Motor neuron (in vitro differentiated cells): Measurements from ENCODE around the gene RASGEF1C. TPM values are rescaled to one million over a fixed set of nuclear protein-coding genes. Genes with fewer than 3 reads are reported as not detected.
A peak's percentile ranks its signal among the peaks of the same experiment; 100 is the strongest.

Experiments
- ATAC-seq, 8 experiments: fragments of 200-7000 bp; cut with Tn5 transposase; replicated peaks in 6 of 8; 2 replicates each; pipeline ENCODE4 v1.8.0; 2021; ENCODE audit warnings: mild to moderate bottlenecking in 8 of 8, moderate library complexity in 8 of 8
- H3K27ac ChIP-seq, 2 donors: fragments of 250-450 bp; sonication (Bioruptor Pico); 2 replicates each; pipeline ENCODE4 v1.9.0; 2021; ENCODE audit warnings: antibody characterized with exemption in 2 of 2, mild to moderate bottlenecking in 2 of 2, moderate library complexity in 1 of 2
- H3K4me1 ChIP-seq, 2 donors: fragments of 250-450 bp; sonication (Bioruptor Pico); replicated peaks in 1 of 2; 2 replicates each; pipeline ENCODE4 v1.6.1; 2021; ENCODE audit warnings: antibody characterized with exemption in 2 of 2, mild to moderate bottlenecking in 2 of 2, moderate library complexity in 1 of 2
- H3K4me3 ChIP-seq, 5 donors: fragments of 250-450 bp; sonication (Bioruptor Pico); 2 replicates each; pipeline ENCODE4 v1.9.0; 2021; ENCODE audit warnings: antibody characterized with exemption in 5 of 5, mild to moderate bottlenecking in 5 of 5, moderate library complexity in 4 of 5
- WGBS, 10 experiments: fragments of 450-650 bp; shearing (Covaris generic); methylation state at CpG; one replicate each; pipeline ENCODE4 v1.0.0; 2022; 5-methylcytosine and 5-hydroxymethylcytosine counted together
- in situ Hi-C, 9 experiments: fragments of 400-800 bp; cut with MboI; loops; one replicate each; pipeline ENCODE4 v1.15.0; 2021; ENCODE audit warnings: low sequenced_read_pairs in 9 of 9, low pct_unique_long_range_greater_than_20kb in 2 of 9; ENCODE audit not compliant: unreplicated experiment in 9 of 9
- total RNA-seq, 8 experiments: library from RNA; unstranded; fragments of 300-600 nt; gene quantifications; 2 replicates each; pipeline versions ENCODE4 v1.2.3 to v1.2.4, GENCODE V29; 2022

RASGEF1C gene
- total RNA-seq, 8 experiments from 2014 or later: 1.2 to 3.3 (median 1.3) TPM; not detected in 3

- Histone ChIP-seq H3K4me1 (no peaks in the 10 kb centered on the region), H3K4me3 (no peak overlapping the region), H3K27ac (no peak overlapping the region)
- no peak for ATAC-seq
- in situ Hi-C loops: no loop called here
- WGBS, 10 experiments: 22 to 82% (median 61%) methylated on average over 2 to 6 of the region's 8 CpGs; no CpG with 5 or more reads in 4 of the 10 experiments
Observed at GRCh38 chr5:180159756-180160155, 49.3 kb downstream of the RASGEF1C start.

- no peak for ATAC-seq
- WGBS, 10 experiments: 40 to 94% (median 74%) methylated on average over 1 to 5 of the region's 6 CpGs; no CpG with 5 or more reads in 4 of the 10 experiments
- Histone ChIP-seq H3K4me3 (no peak overlapping the region), H3K27ac (no peak overlapping the region), H3K4me1 (no peaks in the 10 kb centered on the region)
- in situ Hi-C loops: no loop called here
Observed at GRCh38 chr5:180157866-180158265, 51.1 kb downstream of the RASGEF1C start.

- 52 to 100% (median 83%) methylated on average over 1 to 8 of the region's 10 CpGs; no CpG with 5 or more reads in 1 of the 10 experiments for WGBS, 10 experiments
- Histone ChIP-seq H3K27ac (no peak overlapping the region), H3K4me1 (no peaks in the 10 kb centered on the region), H3K4me3 (no peak overlapping the region)
- ATAC-seq: no peak
- in situ Hi-C loops: no loop called here
Observed at GRCh38 chr5:180156141-180156540, 52.9 kb downstream of the RASGEF1C start.

GRCh38 chr5:180155365-180155926 lies 53.6 kb downstream of the RASGEF1C start:
- H3K4me1 ChIP-seq: no peaks in the 10 kb centered on the region
- peak in 2 of 8 experiments; percentile 27 to 33 for ATAC-seq
- 21 to 81% (median 73%) methylated on average over 1 to 10 of the region's 17 CpGs; no CpG with 5 or more reads in 3 of the 10 experiments for WGBS, 10 experiments
- in situ Hi-C loops: no loop called here
- no peak overlapping the region for H3K27ac ChIP-seq
- H3K4me3 ChIP-seq: no peak overlapping the region

DNA sequence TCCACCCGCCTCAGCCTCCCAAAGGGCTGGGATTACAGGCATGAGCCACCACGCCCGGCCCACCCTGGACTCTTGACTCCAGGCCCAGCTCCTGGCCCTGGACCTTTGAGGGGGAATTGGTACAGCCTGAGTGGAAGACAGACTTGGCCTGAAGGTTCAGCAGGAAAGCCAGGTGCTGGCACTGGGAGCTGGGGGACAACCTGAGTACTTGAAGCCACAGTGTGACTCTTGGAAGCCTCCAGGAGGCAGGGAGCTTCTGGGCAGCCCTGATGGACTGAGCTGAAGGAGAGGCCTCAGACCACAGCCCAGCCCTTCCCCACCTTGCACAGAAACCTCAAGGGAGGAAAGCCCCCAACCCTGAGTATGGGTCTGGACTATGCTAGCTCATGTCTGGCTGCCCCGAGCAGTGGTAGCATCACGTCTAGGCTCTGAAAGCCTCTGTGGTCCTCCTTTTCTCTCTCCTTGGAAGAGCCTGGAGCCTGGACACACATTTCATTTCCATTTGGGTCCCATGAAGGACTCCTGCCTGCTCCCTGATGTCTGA lies 54.1 kb downstream of the RASGEF1C start:
- Histone ChIP-seq H3K4me1 (no peaks in the 10 kb centered on the region), H3K27ac (no peak overlapping the region), H3K4me3 (no peak overlapping the region)
- ATAC-seq: no peak
- in situ Hi-C loops: no loop called here
- 50 to 100% (median 94%) methylated on average over 2 to 3 of the region's 5 CpGs; no CpG with 5 or more reads in 7 of the 10 experiments for whole genome bisulfite sequencing, 10 experiments

DNA sequence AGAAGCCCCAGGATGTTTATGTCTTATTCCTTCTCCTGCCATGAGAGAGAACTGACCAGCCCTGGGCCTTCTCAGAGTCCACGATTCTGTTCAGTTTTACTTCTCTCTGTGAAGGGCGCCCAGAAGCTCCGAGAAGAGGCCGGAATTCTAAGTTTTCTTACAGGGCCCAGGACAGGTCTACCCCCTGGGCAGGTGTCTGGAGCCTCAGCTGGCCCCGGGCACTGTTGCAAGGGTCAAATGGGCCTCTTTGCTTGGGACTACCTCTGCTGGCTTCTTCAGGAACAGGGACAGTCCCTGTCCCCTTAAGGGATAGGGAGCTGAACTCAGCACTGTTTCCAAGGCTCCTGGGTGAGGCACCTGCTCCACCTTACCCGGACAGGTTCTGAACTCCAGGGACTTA lies 55.0 kb downstream of the RASGEF1C start:
- in situ Hi-C loops: no loop called here
- no peak for ATAC-seq
- H3K27ac ChIP-seq: no peak overlapping the region
- WGBS, 10 experiments: 0 to 100% (median 38%) methylated on average over 1 to 5 of the region's 6 CpGs; no CpG with 5 or more reads in 4 of the 10 experiments
- no peaks in the 10 kb centered on the region for H3K4me1 ChIP-seq
- H3K4me3 ChIP-seq: no peak overlapping the region

- H3K27ac ChIP-seq: no peak overlapping the region
- ATAC-seq: no peak
- WGBS, 10 experiments: 0% methylated on average over 1 of the region's 1 CpG; no CpG with 5 or more reads in 7 of the 10 experiments
- in situ Hi-C loops: no loop called here
- no peak overlapping the region for H3K4me3 ChIP-seq
- H3K4me1 ChIP-seq: no peaks in the 10 kb centered on the region
Observed at GRCh38 chr5:180153099-180153498, 55.9 kb downstream of the RASGEF1C start.

GRCh38 chr5:180143656-180144364 lies 65.2 kb downstream of the RASGEF1C start:
- Histone ChIP-seq H3K27ac (no peak overlapping the region), H3K4me3 (no peak overlapping the region), H3K4me1 (peaks cover 23 to 34% of the 10 kb centered on the region in 2 donors)
- 0 to 100% (median 85%) methylated on average over 1 to 7 of the region's 16 CpGs; no CpG with 5 or more reads in 5 of the 10 experiments for WGBS, 10 experiments
- no peak for ATAC-seq
- in situ Hi-C loops: no loop called here

- in situ Hi-C loops: no loop called here
- WGBS, 10 experiments: 0 to 92% (median 70%) methylated on average over 1 to 6 of the region's 13 CpGs; no CpG with 5 or more reads in 3 of the 10 experiments
- ATAC-seq: no peak
Observed at GRCh38 chr5:180142824-180143610, 66.0 kb downstream of the RASGEF1C start.

GRCh38 chr5:180142021-180142765 lies 66.8 kb downstream of the RASGEF1C start:
- Histone ChIP-seq H3K27ac (peak overlapping the region in 1 of 2 donors; percentile 58), H3K4me1 (peaks cover 23 to 34% of the 10 kb centered on the region in 2 donors), H3K4me3 (no peak overlapping the region)
- WGBS, 10 experiments: 0 to 100% (median 37%) methylated on average over 1 to 8 of the region's 23 CpGs
- in situ Hi-C loops: no loop called here
- ATAC-seq: peak in 5 of 8 experiments; percentile 58 to 73 (median 64)

More at GRCh38 chr5:180142824-180143610, 66.0 kb downstream of the RASGEF1C start:
- H3K4me3 ChIP-seq: no peak overlapping the region
- H3K27ac ChIP-seq: peak overlapping the region in 1 of 2 donors; percentile 58
- H3K4me1 ChIP-seq: peaks cover 23 to 34% of the 10 kb centered on the region in 2 donors

- no peak overlapping the region for H3K4me3 ChIP-seq
- in situ Hi-C loops: no loop called here
- peaks cover 23 to 34% of the 10 kb centered on the region in 2 donors for H3K4me1 ChIP-seq
- 0 to 100% (median 66%) methylated on average over 1 to 7 of the region's 14 CpGs; no CpG with 5 or more reads in 2 of the 10 experiments for WGBS, 10 experiments
- no peak overlapping the region for H3K27ac ChIP-seq
- ATAC-seq: no peak
Observed at GRCh38 chr5:180141068-180141660, 67.8 kb downstream of the RASGEF1C start.

DNA sequence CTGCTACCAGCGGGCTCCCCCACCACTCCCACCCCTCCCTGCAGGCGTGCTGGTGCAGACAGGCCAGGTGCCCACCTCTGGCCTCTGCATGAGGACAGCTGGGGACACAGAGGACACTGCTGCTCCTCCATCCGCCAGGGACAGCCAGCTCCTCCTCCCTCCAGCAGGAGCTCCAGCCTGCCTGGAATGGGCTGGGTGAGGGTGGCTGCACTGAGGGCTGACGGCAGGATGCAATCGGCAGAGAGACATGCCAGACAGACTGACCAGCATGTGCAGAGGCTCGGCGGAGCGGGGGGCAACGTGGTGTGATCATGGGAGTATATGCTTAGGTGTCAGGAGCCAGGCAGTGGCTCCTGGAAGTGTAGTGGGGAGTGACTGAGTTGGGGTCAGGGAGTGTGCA lies 68.4 kb downstream of the RASGEF1C start:
- in situ Hi-C loops: no loop called here
- no peak overlapping the region for H3K27ac ChIP-seq
- WGBS, 10 experiments: 11 to 50% methylated on average over 2 to 3 of the region's 9 CpGs; no CpG with 5 or more reads in 8 of the 10 experiments

More for the DNA sequence above, 68.4 kb downstream of the RASGEF1C start:
- Histone ChIP-seq H3K4me1 (peaks cover 23 to 34% of the 10 kb centered on the region in 2 donors), H3K4me3 (no peak overlapping the region)
- peak in 6 of 8 experiments; percentile 41 to 64 (median 50) for ATAC-seq
